GM19328 (cell line): ENCODE measurements around the gene PPP1CA.

Experiments used
- ATAC-seq: cut with Tn5 transposase; IDR thresholded peaks from one replicate; pipeline ENCODE4 v1.9.1; 2021; ENCODE audit warnings: mild to moderate bottlenecking, moderate library complexity; ENCODE audit not compliant: unreplicated experiment

PPP1CA gene

GRCh38 chr11:67401495-67402191 lies at the start of gene PPP1CA:
Gene PPP1CA, minus strand, starts transcription at chr11:67401858. Its CDS starts 76 bp downstream, at chr11:67401782.
- ATAC-seq, result peak; percentile 51

GRCh38 chr11:67450796-67451657 lies 49.4 kb upstream of the PPP1CA start:
- ATAC-seq, result no peak

GRCh38 chr11:67449116-67449844 lies 47.6 kb upstream of the PPP1CA start:
- no peak for ATAC-seq

- no peak for ATAC-seq
Measured at GRCh38 chr11:67448220-67448609, 46.6 kb upstream of the PPP1CA start.

GRCh38 chr11:67445515-67445914 lies 43.9 kb upstream of the PPP1CA start:
- no peak for ATAC-seq

- no peak for ATAC-seq
Measured at GRCh38 chr11:67442504-67443404, 41.1 kb upstream of the PPP1CA start.

GRCh38 chr11:67441731-67442351 lies 40.2 kb upstream of the PPP1CA start:
- ATAC-seq, result no peak

- no peak for ATAC-seq
Measured at GRCh38 chr11:67441098-67441563, 39.5 kb upstream of the PPP1CA start.

- ATAC-seq, result no peak
Measured at GRCh38 chr11:67440229-67441097, 38.8 kb upstream of the PPP1CA start.

GRCh38 chr11:67439321-67440228 lies 37.9 kb upstream of the PPP1CA start:
- ATAC-seq, result no peak

GRCh38 chr11:67438158-67438902 lies 36.7 kb upstream of the PPP1CA start:
- ATAC-seq, result no peak

GRCh38 chr11:67437809-67438157 lies 36.1 kb upstream of the PPP1CA start:
- no peak for ATAC-seq

- ATAC-seq, result peak; percentile 33
Measured at GRCh38 chr11:67437082-67437808, 35.6 kb upstream of the PPP1CA start, which contains the start of gene PTPRCAP. Gene PTPRCAP, minus strand, starts transcription at chr11:67437682. Its CDS starts 63 bp downstream, at chr11:67437619.

- ATAC-seq, result peak; percentile 35
Measured at GRCh38 chr11:67436459-67437081, 34.9 kb upstream of the PPP1CA start.

- no peak for ATAC-seq
Measured at GRCh38 chr11:67435727-67436458, 34.2 kb upstream of the PPP1CA start.
